Measurements from ENCODE around the gene PDILT.

- TF ChIP-seq EP300 (IDR thresholded peaks at IDR 0.05) = no peak
- TF ChIP-seq CTCF (IDR thresholded peaks at IDR 0.05) = no peak
- TF ChIP-seq POLR2A (IDR thresholded peaks at IDR 0.05) = no peak
Measured at GRCh38 chr16:20391045-20391444, 13.5 kb downstream of the PDILT start.
